Lung (tissue), 12 donors: ENCODE results near the gene NOX4. TPM values are rescaled to one million over a fixed set of nuclear protein-coding genes. Genes with fewer than 3 reads are reported as not detected.
"Not testable (repeated sequence)": the region's sequence is repeated elsewhere in the genome, so short reads cannot be mapped to it uniquely, and the experiment has no call there.

Experiments
- ATAC-seq: fragments of 200-7000 bp; cut with Tn5 transposase; one replicate; pipeline ENCODE4 v1.9.1; 2020; ENCODE audit warnings: moderate number of reproducible peaks; ENCODE audit not compliant: insufficient read depth, low FRiP score
- DNase-seq, 3 donors: peaks; one replicate each; pipeline ENCODE4 v3.0.0-alpha.2; 2013 to 2017
- H3K27ac ChIP-seq, 2 donors: one replicate each; pipeline ENCODE4 v1.5.1; 2013; ENCODE audit warnings: mild to moderate bottlenecking in 2 of 2, moderate library complexity in 2 of 2, control low read depth in 1 of 2, inconsistent platforms in 1 of 2, low read depth in 1 of 2, low read length in 1 of 2
- H3K27me3 ChIP-seq, 3 donors: one replicate each; pipeline ENCODE4 v1.5.1; 2013; ENCODE audit warnings: low read length in 2 of 3; ENCODE audit not compliant: control insufficient read depth in 3 of 3, insufficient read depth in 3 of 3
- H3K36me3 ChIP-seq, 4 donors: one replicate each; pipeline ENCODE4 v1.5.1; 2013; ENCODE audit warnings: low read length in 4 of 4, mild to moderate bottlenecking in 1 of 4, moderate library complexity in 1 of 4; ENCODE audit not compliant: control insufficient read depth in 4 of 4, insufficient read depth in 4 of 4
- H3K4me1 ChIP-seq, 5 donors: one replicate each; pipeline ENCODE4 v1.5.1; 2013; ENCODE audit warnings: low read length in 5 of 5, mild to moderate bottlenecking in 2 of 5, moderate library complexity in 1 of 5; ENCODE audit not compliant: control insufficient read depth in 5 of 5, insufficient read depth in 5 of 5
- H3K4me3 ChIP-seq: one replicate; pipeline ENCODE4 v1.5.1; 2013; ENCODE audit warnings: mild to moderate bottlenecking, control low read depth, moderate library complexity
- H3K9ac ChIP-seq, 2 donors: one replicate each; pipeline ENCODE4 v1.5.1; 2013; ENCODE audit warnings: low read length in 2 of 2, control low read depth in 1 of 2; ENCODE audit not compliant: insufficient read depth in 1 of 2
- H3K9me3 ChIP-seq, 4 donors: one replicate each; pipeline ENCODE4 v1.5.1; 2013; ENCODE audit warnings: low read length in 3 of 4, mild to moderate bottlenecking in 1 of 4, moderate library complexity in 1 of 4; ENCODE audit not compliant: control insufficient read depth in 4 of 4, insufficient read depth in 3 of 4
- CTCF ChIP-seq: IDR thresholded peaks from 2 replicates; pipeline ENCODE4 v1.5.1; 2012; ENCODE audit warnings: mild to moderate bottlenecking; ENCODE audit errors: control extremely low read depth, extremely low read depth
- WGBS, 2 donors: extraction: QIAGEN DNeasy Blood & Tissue Kit; methylation state at CpG; one replicate each; pipeline ENCODE4 v1.1.7; 2013; 5-methylcytosine and 5-hydroxymethylcytosine counted together
- polyA plus RNA-seq, 2 donors: library from polyadenylated mRNA; stranded (reverse); fragments of 200-250 nt; gene quantifications; one replicate each; pipeline ENCODE4 v1.2.1, GENCODE V29; 2013
- total RNA-seq, 2 donors: library from RNA; depleted of rRNA in 1 of 2; stranded (reverse); fragments of >200 nt in 1 of 2; gene quantifications; one replicate each; pipeline ENCODE4 v1.2.1, GENCODE V29; 2014 to 2021
- donor health status: control.
- donor health status: control.
- donor health status: Bipolar disorder and iron deficiency.
- donor health status: healthy.
- donor health status: DM: yes; HTN: yes; CAD: no.

Gene NOX4
- total and polyA plus RNA-seq, 4 donors: 0.46 to 2.3 (median 1.2) TPM

- H3K9ac ChIP-seq: no peak overlapping the region
- no peaks in the 10 kb centered on the region for H3K27me3 ChIP-seq
- TF ChIP-seq CTCF: no peak
- ATAC-seq (no peak), DNase-seq (no peak)
- H3K4me3 ChIP-seq: no peak overlapping the region
- no peak overlapping the region for H3K27ac ChIP-seq
- no peaks in the 10 kb centered on the region for H3K4me1 ChIP-seq
- H3K36me3 ChIP-seq: no peaks in the 10 kb centered on the region
- whole genome bisulfite sequencing, 2 donors: 80 to 91% methylated on average over 3 of the region's 3 CpGs
- H3K9me3 ChIP-seq: no peaks in the 10 kb centered on the region
Observed at GRCh38 chr11:89420981-89421380, 70.2 kb downstream of the NOX4 start.

DNA sequence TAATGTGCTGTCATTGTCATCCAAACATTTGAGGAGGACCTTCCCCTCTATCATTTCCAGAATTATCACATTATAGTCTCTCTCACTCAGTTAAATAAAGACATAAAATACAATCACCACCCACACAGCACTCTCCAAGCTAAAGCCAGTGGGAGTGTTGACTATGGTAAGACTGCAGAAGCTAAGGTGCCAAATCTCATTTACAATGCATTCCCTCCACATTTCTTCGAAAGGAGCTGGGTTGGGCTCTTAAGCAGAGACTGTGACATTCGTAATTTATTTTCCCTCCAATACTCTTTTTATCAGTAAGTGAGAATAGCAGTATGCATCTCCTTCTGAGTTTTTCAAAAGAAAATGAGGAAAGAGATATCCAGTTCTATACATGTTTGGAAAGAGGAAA is 74.2 kb downstream of the NOX4 start:
- no peak for DNase-seq
- no peaks in the 10 kb centered on the region for H3K27me3 ChIP-seq
- ATAC-seq: no peak
- no peaks in the 10 kb centered on the region for H3K4me1 ChIP-seq
- H3K9me3 ChIP-seq: no peaks in the 10 kb centered on the region
- H3K36me3 ChIP-seq: no peaks in the 10 kb centered on the region
- no peak overlapping the region for H3K4me3 ChIP-seq
- no peak overlapping the region for H3K27ac ChIP-seq
- WGBS, 2 donors: 44 to 57% methylated on average over 2 of the region's 2 CpGs
- no peak overlapping the region for H3K9ac ChIP-seq
- TF ChIP-seq CTCF: no peak

GRCh38 chr11:89411112-89411511 is 80.1 kb downstream of the NOX4 start:
- H3K27me3 ChIP-seq, DNase-seq, H3K9ac ChIP-seq, H3K36me3 ChIP-seq, H3K4me3 ChIP-seq, H3K27ac ChIP-seq, H3K9me3 ChIP-seq, ATAC-seq, H3K4me1 ChIP-seq: not testable (repeated sequence)
- WGBS, 2 donors: 96 to 97% methylated on average over 3 of the region's 3 CpGs

DNA sequence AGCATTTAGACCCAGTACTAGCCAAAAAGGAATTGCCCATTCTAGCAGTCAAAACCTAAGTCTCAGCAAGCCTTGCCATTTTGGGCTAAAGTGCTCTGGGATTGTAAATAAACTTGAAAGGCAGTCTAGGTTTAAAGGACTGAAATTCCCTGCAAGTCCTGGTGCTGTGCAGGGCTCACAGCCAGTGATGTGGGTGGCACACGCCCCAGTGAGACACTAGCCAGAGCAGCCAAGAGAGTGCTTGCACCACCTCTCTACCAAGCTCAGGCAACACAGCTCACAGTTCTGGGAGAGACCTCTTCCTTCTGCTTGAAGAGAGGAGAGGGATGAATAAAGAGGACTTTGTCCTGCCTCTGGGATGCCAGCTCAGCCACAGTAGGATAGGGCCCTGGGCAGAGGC is 80.5 kb downstream of the NOX4 start:
- not testable (repeated sequence) for H3K36me3 ChIP-seq, H3K27me3 ChIP-seq, DNase-seq, ATAC-seq, H3K9me3 ChIP-seq, H3K9ac ChIP-seq, H3K4me1 ChIP-seq, H3K27ac ChIP-seq, H3K4me3 ChIP-seq
- WGBS, 2 donors: 81 to 82% methylated on average over 1 of the region's 1 CpG

DNA sequence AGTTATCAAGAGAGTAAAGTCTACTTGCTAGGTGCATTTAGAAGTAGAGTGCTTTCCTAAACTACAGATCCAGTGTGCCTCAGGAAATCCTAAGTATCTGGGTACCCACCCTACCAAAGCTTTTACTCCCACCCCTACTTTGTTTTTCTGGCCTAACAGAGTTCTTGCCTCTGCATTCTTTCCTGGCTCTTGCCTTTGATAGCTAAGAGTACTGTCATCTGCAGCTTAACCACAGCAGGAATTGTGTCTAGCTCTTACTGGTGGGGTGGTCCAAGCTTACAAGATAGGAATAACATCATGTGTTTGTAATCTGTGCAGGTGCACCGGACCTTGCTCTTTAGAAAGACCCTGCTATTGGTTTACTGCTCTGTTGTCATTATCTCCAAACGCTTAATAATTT is 82.7 kb downstream of the NOX4 start:
- not testable (repeated sequence) for H3K4me3 ChIP-seq, H3K4me1 ChIP-seq, DNase-seq, ATAC-seq, H3K27me3 ChIP-seq, H3K9me3 ChIP-seq, H3K9ac ChIP-seq, H3K27ac ChIP-seq, H3K36me3 ChIP-seq
- 87 to 95% methylated on average over 2 of the region's 2 CpGs for WGBS, 2 donors
